GM23338 (cell line): ENCODE measurements around the gene ZMYND8. TPM values are rescaled to one million over a fixed set of nuclear protein-coding genes. Genes with fewer than 3 reads are reported as not detected.

Source experiments
- ATAC-seq: fragments of 200-7000 bp; cut with Tn5 transposase; 3 replicates; pipeline ENCODE4 v1.9.1; 2020
- DNase-seq: peaks from one replicate; pipeline ENCODE4 v3.0.0-alpha.2; 2015; ENCODE audit warnings: low spot score
- H2AFZ ChIP-seq: fragments of 200-600 bp; sonication (generic); 2 replicates; pipeline ENCODE4 v1.8.0; 2016; ENCODE audit warnings: antibody characterized with exemption, mild to moderate bottlenecking, moderate library complexity
- H3F3A ChIP-seq: fragments of 200-600 bp; sonication (generic); replicated peaks from 2 replicates; pipeline ENCODE4 v1.8.0; 2017; ENCODE audit warnings: antibody characterized with exemption, mixed run types, low read depth
- H3K27ac ChIP-seq: fragments of 200-600 bp; sonication (generic); 2 replicates; pipeline ENCODE4 v1.6.1; 2016; ENCODE audit warnings: low read depth
- H3K27me3 ChIP-seq: fragments of 200-600 bp; sonication (generic); 2 replicates; pipeline ENCODE4 v1.8.0; 2016; ENCODE audit warnings: mild to moderate bottlenecking, mixed run types, moderate library complexity; ENCODE audit not compliant: insufficient read depth
- H3K36me3 ChIP-seq: fragments of 200-600 bp; sonication (generic); 2 replicates; pipeline ENCODE4 v1.8.0; 2016; ENCODE audit warnings: mild to moderate bottlenecking; ENCODE audit not compliant: insufficient read depth
- H3K4me1 ChIP-seq: fragments of 200-600 bp; sonication (generic); 2 replicates; pipeline ENCODE4 v1.8.0; 2016; ENCODE audit warnings: mild to moderate bottlenecking, moderate library complexity; ENCODE audit not compliant: insufficient read depth
- H3K4me2 ChIP-seq: fragments of 200-600 bp; sonication (generic); 2 replicates; pipeline ENCODE4 v1.7.1; 2017; ENCODE audit warnings: mixed run types
- H3K4me3 ChIP-seq: fragments of 200-600 bp; sonication (generic); 2 replicates; pipeline ENCODE4 v1.6.1; 2016; ENCODE audit warnings: mixed run types
- H3K79me2 ChIP-seq: fragments of 200-600 bp; sonication (generic); replicated peaks from 2 replicates; pipeline ENCODE4 v1.8.0; 2017; ENCODE audit warnings: mild to moderate bottlenecking; ENCODE audit not compliant: insufficient read depth
- H3K9me2 ChIP-seq: fragments of 200-600 bp; sonication (generic); 2 replicates; pipeline ENCODE4 v1.8.0; 2017; ENCODE audit not compliant: insufficient read depth
- H4K20me1 ChIP-seq: fragments of 200-600 bp; sonication (generic); replicated peaks from 2 replicates; pipeline ENCODE4 v1.8.0; 2017; ENCODE audit warnings: mild to moderate bottlenecking; ENCODE audit not compliant: insufficient read depth
- H3K27ac Mint-ChIP-seq: 2 replicates; pipeline ENCODE4 v1.8.0; 2020; ENCODE audit warnings: inconsistent platforms, mild to moderate bottlenecking, moderate library complexity, mixed read lengths
- H3K27me3 Mint-ChIP-seq: 3 replicates; pipeline ENCODE4 v1.8.0; 2022; ENCODE audit warnings: low read depth, mild to moderate bottlenecking, moderate library complexity, mixed read lengths, inconsistent platforms; ENCODE audit not compliant: insufficient read depth, poor library complexity
- H3K36me3 Mint-ChIP-seq: 3 replicates; pipeline ENCODE4 v1.8.0; 2021; ENCODE audit warnings: low read depth, mild to moderate bottlenecking, inconsistent platforms, moderate library complexity, mixed read lengths
- H3K4me1 Mint-ChIP-seq: 3 replicates; pipeline ENCODE4 v1.8.0; 2020; ENCODE audit warnings: mild to moderate bottlenecking, inconsistent platforms, mixed read lengths
- H3K4me3 Mint-ChIP-seq: 3 replicates; pipeline ENCODE4 v1.8.0; 2021; ENCODE audit warnings: moderate library complexity, mild to moderate bottlenecking, inconsistent platforms, mixed read lengths
- H3K9me3 Mint-ChIP-seq: 3 replicates; pipeline ENCODE4 v1.8.0; 2020; ENCODE audit warnings: moderate library complexity, mild to moderate bottlenecking, inconsistent platforms, mixed read lengths
- CREB1 ChIP-seq: fragments of 250-450 bp; sonication (Bioruptor Pico); IDR thresholded peaks from 2 replicates; pipeline ENCODE4 v1.5.0; 2020; ENCODE audit warnings: low read depth, mild to moderate bottlenecking, moderate library complexity
- EZH2 ChIP-seq: fragments of 200-600 bp; sonication (generic); IDR thresholded peaks from one replicate; pipeline ENCODE4 v1.8.0; 2017; ENCODE audit warnings: antibody characterized with exemption, mild to moderate bottlenecking, low read depth; ENCODE audit not compliant: unreplicated experiment
- EZH2phosphoT487 ChIP-seq: fragments of 200-600 bp; sonication (generic); IDR thresholded peaks from one replicate; pipeline ENCODE4 v1.8.1; 2018; ENCODE audit warnings: antibody characterized with exemption; ENCODE audit not compliant: unreplicated experiment
- JUNB ChIP-seq: IDR thresholded peaks from one replicate; pipeline ENCODE4 v1.6.1; 2016; ENCODE audit warnings: antibody characterized with exemption; ENCODE audit not compliant: unreplicated experiment
- POLR2AphosphoS5 ChIP-seq: IDR thresholded peaks from 2 replicates; pipeline ENCODE4 v1.6.1; 2016; ENCODE audit warnings: antibody characterized with exemption, low read depth
- STAT1 ChIP-seq: IDR thresholded peaks from one replicate; pipeline ENCODE4 v1.6.1; 2016; ENCODE audit warnings: antibody characterized with exemption; ENCODE audit not compliant: unreplicated experiment
- ZNF114 ChIP-seq: fragments of 250-450 bp; sonication (Bioruptor Pico); IDR thresholded peaks from 2 replicates; pipeline ENCODE4 v1.5.0; 2020; ENCODE audit warnings: mild to moderate bottlenecking, moderate library complexity
- ZNF331 ChIP-seq: fragments of 250-450 bp; sonication (Bioruptor Pico); IDR thresholded peaks from 2 replicates; pipeline ENCODE4 v1.5.0; 2020; ENCODE audit warnings: low read depth, mild to moderate bottlenecking, moderate library complexity
- polyA plus RNA-seq: library from polyadenylated mRNA; unstranded; fragments of >200 nt; fragmentation: Nextera tagmentation; extraction: Ambion mirVana; gene quantifications from 2 replicates; pipeline ENCODE4 v1.2.1, GENCODE V29; 2016
- total RNA-seq: library from RNA; depleted of rRNA; stranded (reverse); fragments of >200 nt; shearing (Covaris generic); gene quantifications from 2 replicates; pipeline ENCODE4 v1.2.3, GENCODE V29; 2014
- TF ChIP-seq, protein P1 (sequence below): fragments of 250-450 bp; sonication (Bioruptor Pico); IDR thresholded peaks from 2 replicates; pipeline ENCODE4 v1.5.0; 2020; ENCODE audit warnings: mild to moderate bottlenecking, moderate library complexity
- TF ChIP-seq, protein P2 (sequence below): IDR thresholded peaks from 2 replicates; pipeline ENCODE4 v1.6.1; 2016; ENCODE audit warnings: antibody characterized with exemption

ZMYND8 gene
- total and polyA plus RNA-seq, 2 experiments from 2014 or later = 70.9 to 128 TPM

GRCh38 chr20:47243532-47244305 lies 112.8 kb downstream of the ZMYND8 start:
- H3K36me3 Mint-ChIP-seq = peaks cover 85% of the 10 kb centered on the region
- DNase-seq = no peak

GRCh38 chr20:47243003-47243402 lies 113.5 kb downstream of the ZMYND8 start:
- H3K4me3 ChIP-seq = no peak overlapping the region
- Mint-ChIP-seq H3K27ac (no peak overlapping the region), H3K36me3 (peaks cover 85% of the 10 kb centered on the region), H3K4me1 (peaks cover 9% of the 10 kb centered on the region), H3K27me3 (peaks cover 14% of the 10 kb centered on the region), H3K9me3 (no peaks in the 10 kb centered on the region), H3K4me3 (no peak overlapping the region)
- ATAC-seq (no peak), DNase-seq (no peak)
- peaks cover 79% of the 10 kb centered on the region for H3K79me2 ChIP-seq
- no peaks in the 10 kb centered on the region for H3K4me1 ChIP-seq
- H4K20me1 ChIP-seq = peaks cover 29% of the 10 kb centered on the region
- no peaks in the 10 kb centered on the region for H3K9me2 ChIP-seq
- H3K4me2 ChIP-seq = no peak overlapping the region
- no peak overlapping the region for H2AFZ ChIP-seq
- TF ChIP-seq JUNB = no peak
- no peak for TF ChIP-seq STAT1
- TF ChIP-seq EZH2 = no peak
- TF ChIP-seq, protein P1, sequence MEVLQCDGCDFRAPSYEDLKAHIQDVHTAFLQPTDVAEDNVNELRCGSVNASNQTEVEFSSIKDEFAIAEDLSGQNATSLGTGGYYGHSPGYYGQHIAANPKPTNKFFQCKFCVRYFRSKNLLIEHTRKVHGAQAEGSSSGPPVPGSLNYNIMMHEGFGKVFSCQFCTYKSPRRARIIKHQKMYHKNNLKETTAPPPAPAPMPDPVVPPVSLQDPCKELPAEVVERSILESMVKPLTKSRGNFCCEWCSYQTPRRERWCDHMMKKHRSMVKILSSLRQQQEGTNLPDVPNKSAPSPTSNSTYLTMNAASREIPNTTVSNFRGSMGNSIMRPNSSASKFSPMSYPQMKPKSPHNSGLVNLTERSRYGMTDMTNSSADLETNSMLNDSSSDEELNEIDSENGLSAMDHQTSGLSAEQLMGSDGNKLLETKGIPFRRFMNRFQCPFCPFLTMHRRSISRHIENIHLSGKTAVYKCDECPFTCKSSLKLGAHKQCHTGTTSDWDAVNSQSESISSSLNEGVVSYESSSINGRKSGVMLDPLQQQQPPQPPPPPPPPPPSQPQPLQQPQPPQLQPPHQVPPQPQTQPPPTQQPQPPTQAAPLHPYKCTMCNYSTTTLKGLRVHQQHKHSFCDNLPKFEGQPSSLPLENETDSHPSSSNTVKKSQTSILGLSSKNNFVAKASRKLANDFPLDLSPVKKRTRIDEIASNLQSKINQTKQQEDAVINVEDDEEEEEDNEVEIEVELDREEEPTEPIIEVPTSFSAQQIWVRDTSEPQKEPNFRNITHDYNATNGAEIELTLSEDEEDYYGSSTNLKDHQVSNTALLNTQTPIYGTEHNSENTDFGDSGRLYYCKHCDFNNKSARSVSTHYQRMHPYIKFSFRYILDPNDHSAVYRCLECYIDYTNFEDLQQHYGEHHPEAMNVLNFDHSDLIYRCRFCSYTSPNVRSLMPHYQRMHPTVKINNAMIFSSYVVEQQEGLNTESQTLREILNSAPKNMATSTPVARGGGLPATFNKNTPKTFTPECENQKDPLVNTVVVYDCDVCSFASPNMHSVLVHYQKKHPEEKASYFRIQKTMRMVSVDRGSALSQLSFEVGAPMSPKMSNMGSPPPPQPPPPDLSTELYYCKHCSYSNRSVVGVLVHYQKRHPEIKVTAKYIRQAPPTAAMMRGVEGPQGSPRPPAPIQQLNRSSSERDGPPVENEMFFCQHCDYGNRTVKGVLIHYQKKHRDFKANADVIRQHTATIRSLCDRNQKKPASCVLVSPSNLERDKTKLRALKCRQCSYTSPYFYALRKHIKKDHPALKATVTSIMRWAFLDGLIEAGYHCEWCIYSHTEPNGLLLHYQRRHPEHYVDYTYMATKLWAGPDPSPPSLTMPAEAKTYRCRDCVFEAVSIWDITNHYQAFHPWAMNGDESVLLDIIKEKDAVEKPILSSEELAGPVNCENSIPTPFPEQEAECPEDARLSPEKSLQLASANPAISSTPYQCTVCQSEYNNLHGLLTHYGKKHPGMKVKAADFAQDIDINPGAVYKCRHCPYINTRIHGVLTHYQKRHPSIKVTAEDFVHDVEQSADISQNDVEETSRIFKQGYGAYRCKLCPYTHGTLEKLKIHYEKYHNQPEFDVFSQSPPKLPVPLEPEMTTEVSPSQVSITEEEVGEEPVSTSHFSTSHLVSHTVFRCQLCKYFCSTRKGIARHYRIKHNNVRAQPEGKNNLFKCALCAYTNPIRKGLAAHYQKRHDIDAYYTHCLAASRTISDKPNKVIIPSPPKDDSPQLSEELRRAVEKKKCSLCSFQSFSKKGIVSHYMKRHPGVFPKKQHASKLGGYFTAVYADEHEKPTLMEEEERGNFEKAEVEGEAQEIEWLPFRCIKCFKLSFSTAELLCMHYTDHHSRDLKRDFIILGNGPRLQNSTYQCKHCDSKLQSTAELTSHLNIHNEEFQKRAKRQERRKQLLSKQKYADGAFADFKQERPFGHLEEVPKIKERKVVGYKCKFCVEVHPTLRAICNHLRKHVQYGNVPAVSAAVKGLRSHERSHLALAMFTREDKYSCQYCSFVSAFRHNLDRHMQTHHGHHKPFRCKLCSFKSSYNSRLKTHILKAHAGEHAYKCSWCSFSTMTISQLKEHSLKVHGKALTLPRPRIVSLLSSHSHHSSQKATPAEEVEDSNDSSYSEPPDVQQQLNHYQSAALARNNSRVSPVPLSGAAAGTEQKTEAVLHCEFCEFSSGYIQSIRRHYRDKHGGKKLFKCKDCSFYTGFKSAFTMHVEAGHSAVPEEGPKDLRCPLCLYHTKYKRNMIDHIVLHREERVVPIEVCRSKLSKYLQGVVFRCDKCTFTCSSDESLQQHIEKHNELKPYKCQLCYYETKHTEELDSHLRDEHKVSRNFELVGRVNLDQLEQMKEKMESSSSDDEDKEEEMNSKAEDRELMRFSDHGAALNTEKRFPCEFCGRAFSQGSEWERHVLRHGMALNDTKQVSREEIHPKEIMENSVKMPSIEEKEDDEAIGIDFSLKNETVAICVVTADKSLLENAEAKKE (CRISPR knock-in tag) = no peak
- no peak for TF ChIP-seq ZNF114 (CRISPR knock-in tag)
- TF ChIP-seq EZH2phosphoT487 = no peak
- no peak for TF ChIP-seq CREB1 (CRISPR knock-in tag)
- TF ChIP-seq ZNF331 = no peak
- TF ChIP-seq, protein P2, sequence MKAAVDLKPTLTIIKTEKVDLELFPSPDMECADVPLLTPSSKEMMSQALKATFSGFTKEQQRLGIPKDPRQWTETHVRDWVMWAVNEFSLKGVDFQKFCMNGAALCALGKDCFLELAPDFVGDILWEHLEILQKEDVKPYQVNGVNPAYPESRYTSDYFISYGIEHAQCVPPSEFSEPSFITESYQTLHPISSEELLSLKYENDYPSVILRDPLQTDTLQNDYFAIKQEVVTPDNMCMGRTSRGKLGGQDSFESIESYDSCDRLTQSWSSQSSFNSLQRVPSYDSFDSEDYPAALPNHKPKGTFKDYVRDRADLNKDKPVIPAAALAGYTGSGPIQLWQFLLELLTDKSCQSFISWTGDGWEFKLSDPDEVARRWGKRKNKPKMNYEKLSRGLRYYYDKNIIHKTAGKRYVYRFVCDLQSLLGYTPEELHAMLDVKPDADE = no peak
- no peak for TF ChIP-seq POLR2AphosphoS5
- peak overlapping the region; percentile 16; the same call in 1 of the 2 replicates for H3K27ac ChIP-seq
- no peaks in the 10 kb centered on the region for H3K27me3 ChIP-seq
- peaks cover 44% of the 10 kb centered on the region for H3K36me3 ChIP-seq
- H3F3A ChIP-seq = peaks cover 27% of the 10 kb centered on the region; the same call in 1 of the 2 replicates

More at GRCh38 chr20:47243532-47244305, 112.8 kb downstream of the ZMYND8 start:
- Histone ChIP-seq H2AFZ (no peak overlapping the region), H3K79me2 (peaks cover 79% of the 10 kb centered on the region), H4K20me1 (peaks cover 29% of the 10 kb centered on the region), H3K27me3 (no peaks in the 10 kb centered on the region), H3K36me3 (peaks cover 44% of the 10 kb centered on the region), H3F3A (peaks cover 31% of the 10 kb centered on the region; the same call in 1 of the 2 replicates), H3K27ac (peak overlapping the region; percentile 30), H3K4me1 (no peaks in the 10 kb centered on the region), H3K9me2 (no peaks in the 10 kb centered on the region), H3K4me3 (no peak overlapping the region), H3K4me2 (no peak overlapping the region)
- Mint-ChIP-seq H3K4me3 (no peak overlapping the region), H3K27ac (peak overlapping the region; percentile 73), H3K4me1 (peaks cover 9% of the 10 kb centered on the region; the same call in 2 of the 3 replicates), H3K27me3 (peaks cover 14% of the 10 kb centered on the region), H3K9me3 (no peaks in the 10 kb centered on the region)
- no peak for ATAC-seq
- no peak for TF ChIP-seq ZNF331
